Neuronal stem cell (in vitro differentiated cells): ENCODE results near the gene SPRN.
"Not testable (repeated sequence)": the region's sequence is repeated elsewhere in the genome, so short reads cannot be mapped to it uniquely, and the experiment has no call there.

Source experiments
- DNase-seq: peaks from one replicate; pipeline ENCODE4 v3.0.0-alpha.2; 2013; ENCODE audit warnings: low spot score
- H2AFZ ChIP-seq: one replicate; pipeline ENCODE4 v1.6.1; 2013; ENCODE audit warnings: mild to moderate bottlenecking, low read length, inconsistent platforms
- H2AK5ac ChIP-seq: 2 replicates; pipeline ENCODE4 v1.6.1; 2013; ENCODE audit warnings: low read depth, mild to moderate bottlenecking, inconsistent platforms, low read length, moderate library complexity, mixed read lengths
- H2BK120ac ChIP-seq: 2 replicates; pipeline ENCODE4 v1.6.1; 2013; ENCODE audit warnings: low read depth, mild to moderate bottlenecking, inconsistent platforms, low read length, moderate library complexity, mixed read lengths
- H2BK12ac ChIP-seq: one replicate; pipeline ENCODE4 v1.6.1; 2013; ENCODE audit warnings: low read length, inconsistent platforms
- H2BK15ac ChIP-seq: 2 replicates; pipeline ENCODE4 v1.6.1; 2013; ENCODE audit warnings: mild to moderate bottlenecking, low read length, inconsistent platforms, mixed read lengths
- H2BK5ac ChIP-seq: one replicate; pipeline ENCODE4 v1.6.1; 2013; ENCODE audit warnings: inconsistent platforms, mild to moderate bottlenecking, low read length, moderate library complexity
- H3K14ac ChIP-seq: one replicate; pipeline ENCODE4 v1.6.1; 2013; ENCODE audit warnings: low read length, inconsistent platforms
- H3K18ac ChIP-seq: 2 replicates; pipeline ENCODE4 v1.6.1; 2013; ENCODE audit warnings: low read length, inconsistent platforms
- H3K23ac ChIP-seq: 2 replicates; pipeline ENCODE4 v1.6.1; 2013; ENCODE audit warnings: low read depth, mild to moderate bottlenecking, mixed read lengths, low read length, inconsistent platforms; ENCODE audit not compliant: poor library complexity
- H3K27ac ChIP-seq: replicated peaks from 3 replicates; pipeline ENCODE4 v1.5.1; 2013; ENCODE audit warnings: low read length, inconsistent platforms
- H3K27me3 ChIP-seq, 3 experiments: 2 replicates each; pipeline ENCODE4 v1.6.1; 2013; ENCODE audit warnings: low read length in 3 of 3, mild to moderate bottlenecking in 2 of 3, inconsistent platforms in 1 of 3, low read depth in 1 of 3, mixed read lengths in 1 of 3, moderate library complexity in 1 of 3; ENCODE audit not compliant: control insufficient read depth in 3 of 3, insufficient read depth in 3 of 3
- H3K36me3 ChIP-seq, 2 donors: replicated peaks in 1 of 2; 2 replicates each; pipeline ENCODE4 v1.6.1; 2013; ENCODE audit warnings: low read length in 2 of 2; ENCODE audit not compliant: control insufficient read depth in 2 of 2, insufficient read depth in 2 of 2
- H3K4ac ChIP-seq: 2 replicates; pipeline ENCODE4 v1.6.1; 2013; ENCODE audit warnings: inconsistent platforms, mild to moderate bottlenecking, low read length, moderate library complexity
- H3K4me1 ChIP-seq, 2 donors: 1 replicate in 1 of 2; 2 replicates in 1 of 2; pipeline ENCODE4 v1.6.1; 2013; ENCODE audit warnings: low read length in 2 of 2, low read depth in 1 of 2; ENCODE audit not compliant: control insufficient read depth in 2 of 2, insufficient read depth in 1 of 2
- H3K4me2 ChIP-seq: one replicate; pipeline ENCODE4 v1.6.1; 2013; ENCODE audit warnings: mild to moderate bottlenecking, low read length, inconsistent platforms; ENCODE audit not compliant: insufficient read depth, poor library complexity, severe bottlenecking
- H3K4me3 ChIP-seq, 2 donors: 2 replicates each; pipeline ENCODE4 v1.5.1; 2013; ENCODE audit warnings: low read length in 2 of 2, mild to moderate bottlenecking in 2 of 2, inconsistent platforms in 1 of 2, moderate library complexity in 1 of 2
- H3K79me1 ChIP-seq: one replicate; pipeline ENCODE4 v1.6.1; 2013; ENCODE audit warnings: low read depth, mild to moderate bottlenecking, inconsistent platforms, low read length, moderate library complexity
- H3K9ac ChIP-seq: one replicate; pipeline ENCODE4 v1.6.1; 2013; ENCODE audit warnings: mild to moderate bottlenecking, low read depth, low read length, inconsistent platforms; ENCODE audit not compliant: poor library complexity
- H3K9me3 ChIP-seq, 2 donors: replicated peaks in 1 of 2; 2 replicates each; pipeline versions ENCODE3 to v1.6.1; 2013; ENCODE audit warnings: low read length in 2 of 2, mild to moderate bottlenecking in 2 of 2, inconsistent platforms in 1 of 2, low read depth in 1 of 2, mixed read lengths in 1 of 2, moderate library complexity in 1 of 2; ENCODE audit not compliant: control insufficient read depth in 2 of 2, insufficient read depth in 1 of 2
- H4K8ac ChIP-seq: one replicate; pipeline ENCODE4 v1.6.1; 2013; ENCODE audit warnings: low read depth, mild to moderate bottlenecking, inconsistent platforms, low read length, moderate library complexity
- H4K91ac ChIP-seq: one replicate; pipeline ENCODE4 v1.6.1; 2013; ENCODE audit warnings: low read length, low read depth, mild to moderate bottlenecking, inconsistent platforms; ENCODE audit not compliant: poor library complexity
- WGBS, 2 donors: extraction: QIAGEN DNeasy Blood & Tissue Kit; methylation state at CpG; one replicate each; pipeline ENCODE4 v1.1.7; 2013; ENCODE audit warnings: missing lambda C conversion rate in 2 of 2, mixed read lengths in 1 of 2; ENCODE audit not compliant: insufficient read length in 2 of 2, insufficient replicate concordance in 1 of 2; ENCODE audit errors: extremely low coverage in 2 of 2; 5-methylcytosine and 5-hydroxymethylcytosine counted together

SPRN gene

GRCh38 chr10:133440633-133441285 is 16.3 kb upstream of the SPRN start:
- no peak overlapping the region for H4K8ac ChIP-seq
- H2BK15ac ChIP-seq = no peak overlapping the region
- DNase-seq = no peak
- H2AK5ac ChIP-seq = no peak overlapping the region
- no peak overlapping the region for H2BK12ac ChIP-seq
- no peak overlapping the region for H3K18ac ChIP-seq
- no peak overlapping the region for H2AFZ ChIP-seq
- H3K36me3 ChIP-seq = no peaks in the 10 kb centered on the region
- no peaks in the 10 kb centered on the region for H3K4me1 ChIP-seq
- peaks cover 3% of the 10 kb centered on the region for H3K79me1 ChIP-seq
- H2BK5ac ChIP-seq = no peak overlapping the region
- peaks cover 0 to 57% of the 10 kb centered on the region in 2 donors for H3K9me3 ChIP-seq
- WGBS, 2 donors = no CpG with 5 or more reads among the region's 18 CpGs
- H3K27me3 ChIP-seq = no peaks in the 10 kb centered on the region
- no peak overlapping the region for H3K27ac ChIP-seq
- H2BK120ac ChIP-seq = no peak overlapping the region
- no peak overlapping the region for H3K9ac ChIP-seq
- no peak overlapping the region for H3K23ac ChIP-seq
- H4K91ac ChIP-seq = no peak overlapping the region
- H3K4ac ChIP-seq = no peak overlapping the region
- H3K4me3 ChIP-seq = no peak overlapping the region
- no peak overlapping the region for H3K4me2 ChIP-seq
- H3K14ac ChIP-seq = peak overlapping the region; percentile 58

- Histone ChIP-seq H4K91ac (no peak overlapping the region), H3K4me3 (no peak overlapping the region), H3K14ac (peak overlapping the region; percentile 58), H4K8ac (no peak overlapping the region), H2BK120ac (no peak overlapping the region), H2AK5ac (no peak overlapping the region), H3K9ac (no peak overlapping the region), H3K27ac (no peak overlapping the region), H3K23ac (no peak overlapping the region), H3K27me3 (no peaks in the 10 kb centered on the region), H3K4ac (no peak overlapping the region), H3K4me1 (no peaks in the 10 kb centered on the region), H2AFZ (no peak overlapping the region), H3K4me2 (no peak overlapping the region), H2BK5ac (no peak overlapping the region), H3K36me3 (no peaks in the 10 kb centered on the region), H2BK12ac (no peak overlapping the region), H3K79me1 (no peaks in the 10 kb centered on the region), H2BK15ac (no peak overlapping the region), H3K9me3 (peaks cover 0 to 48% of the 10 kb centered on the region in 2 donors), H3K18ac (no peak overlapping the region)
- no peak for DNase-seq
- WGBS, 2 donors = no CpG with 5 or more reads among the region's 25 CpGs
These were observed 15.4 kb upstream of the SPRN start for GRCh38 chr10:133439517-133440461.

GRCh38 chr10:133438711-133439273 is 14.4 kb upstream of the SPRN start:
- Histone ChIP-seq H4K91ac (no peak overlapping the region), H2BK15ac (no peak overlapping the region), H3K4me3 (no peak overlapping the region), H3K9ac (no peak overlapping the region), H2BK120ac (no peak overlapping the region), H3K4me1 (no peaks in the 10 kb centered on the region), H3K4ac (no peak overlapping the region), H3K36me3 (no peaks in the 10 kb centered on the region), H2BK5ac (no peak overlapping the region), H3K79me1 (no peaks in the 10 kb centered on the region), H3K9me3 (peaks cover 0 to 41% of the 10 kb centered on the region in 2 donors), H2AFZ (no peak overlapping the region), H3K14ac (no peak overlapping the region), H3K23ac (no peak overlapping the region), H2AK5ac (no peak overlapping the region), H3K18ac (no peak overlapping the region), H3K27ac (no peak overlapping the region), H3K27me3 (no peaks in the 10 kb centered on the region), H3K4me2 (no peak overlapping the region), H4K8ac (no peak overlapping the region), H2BK12ac (no peak overlapping the region)
- no CpG with 5 or more reads among the region's 11 CpGs for WGBS, 2 donors
- no peak for DNase-seq

DNA sequence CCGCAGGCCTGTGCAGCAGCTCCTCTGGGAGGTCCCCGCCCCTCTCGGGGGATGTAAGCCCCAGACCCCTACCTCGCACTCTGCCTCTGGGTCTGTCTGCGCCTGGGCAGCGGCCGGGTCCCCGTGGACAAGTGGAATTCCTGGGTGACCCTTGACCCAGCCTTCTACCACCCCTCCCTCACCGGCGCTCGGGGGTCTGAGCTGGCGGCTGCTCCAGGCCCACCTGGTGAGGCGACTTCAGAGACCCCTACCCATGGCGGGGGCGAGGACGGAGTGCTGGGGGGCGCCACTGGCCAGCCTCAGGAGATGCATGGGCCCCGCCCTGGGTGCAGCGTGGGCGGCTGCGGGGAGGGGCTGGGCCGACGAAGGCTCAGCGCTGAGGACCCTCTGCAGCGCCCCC is 8.4 kb upstream of the SPRN start:
- H3K27me3 ChIP-seq, H3K4me1 ChIP-seq, H2BK120ac ChIP-seq, H3K4ac ChIP-seq, H2AFZ ChIP-seq, H3K4me2 ChIP-seq, H2BK15ac ChIP-seq, H3K27ac ChIP-seq, H4K91ac ChIP-seq, H3K9ac ChIP-seq, H2BK12ac ChIP-seq, H2AK5ac ChIP-seq, H3K23ac ChIP-seq, H4K8ac ChIP-seq, H3K18ac ChIP-seq, H3K14ac ChIP-seq, H3K9me3 ChIP-seq, DNase-seq, H3K79me1 ChIP-seq, H3K36me3 ChIP-seq, H2BK5ac ChIP-seq, H3K4me3 ChIP-seq: not testable (repeated sequence)
- WGBS, 2 donors = no CpG with 5 or more reads among the region's 25 CpGs
